ENCODE results near the gene GMDS.

Gene GMDS

DNA sequence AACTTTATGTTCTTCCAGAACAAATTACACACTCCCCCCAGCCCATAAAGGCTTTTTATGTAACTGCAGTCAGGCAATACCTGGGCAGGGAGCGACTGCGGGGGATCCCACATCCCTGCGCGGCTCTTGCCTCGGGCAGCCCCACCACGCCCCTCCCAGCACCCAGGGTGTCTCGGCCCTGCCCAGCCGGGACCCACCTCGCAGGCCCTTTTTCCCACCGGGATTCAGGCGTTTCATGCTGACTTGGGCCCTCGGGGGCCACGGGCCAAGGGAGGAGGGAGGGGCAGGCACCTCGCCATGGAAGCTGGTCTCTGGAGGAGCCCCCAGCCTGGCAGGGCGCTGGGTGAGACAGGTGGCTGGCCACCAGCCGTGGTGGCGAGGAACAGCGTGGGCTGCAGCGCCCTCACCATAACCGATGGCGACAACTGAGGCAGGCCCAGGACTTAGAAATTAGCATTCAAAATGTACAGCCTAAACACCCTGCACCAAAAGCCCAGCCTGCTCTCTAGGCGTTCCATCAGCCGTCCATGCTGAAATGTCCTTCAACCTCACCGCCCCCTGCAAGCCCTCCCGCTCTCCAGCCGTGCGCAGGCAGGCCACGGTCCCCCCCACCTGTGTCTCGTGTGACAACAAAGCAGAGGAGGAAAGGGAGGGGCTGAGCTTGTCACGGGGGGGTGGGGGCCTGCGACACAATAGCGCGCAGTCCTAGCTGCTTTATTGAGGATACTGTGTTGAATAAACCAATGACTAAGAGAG lies 650.8 kb downstream of the GMDS start:
- no peak overlapping the region for H2BK120ac ChIP-seq (ENCODE audit: low read depth, low read length)
- H3K4me1 ChIP-seq (ENCODE audit: control insufficient read depth, insufficient read depth, low read depth, low read length), result peaks cover 2% of the 10 kb centered on the region
- H3K36me3 ChIP-seq (ENCODE audit: control insufficient read depth in 1 of 2, insufficient read depth in 2 of 2, low read depth in 1 of 2, low read length in 2 of 2), result no peaks in the 10 kb centered on the region
- H2BK15ac ChIP-seq (ENCODE audit: low read depth, poor library complexity, severe bottlenecking), result no peak overlapping the region
- H3K27ac ChIP-seq (ENCODE audit: low read length, poor library complexity, severe bottlenecking), result no peak overlapping the region
- no peak overlapping the region for H3K4ac ChIP-seq (ENCODE audit: low read depth in 1 of 2, low read length in 2 of 2)
- 85% methylated on average over 28 of the region's 33 CpGs for WGBS
- H3K9me3 ChIP-seq (ENCODE audit: control insufficient read depth, low read length), result peaks cover 7% of the 10 kb centered on the region
- no peak overlapping the region for H3K18ac ChIP-seq (ENCODE audit: low read depth in 1 of 2, low read length in 2 of 2)
- no peak overlapping the region for H4K91ac ChIP-seq (ENCODE audit: low read length)
- H3K9ac ChIP-seq (ENCODE audit: low read length), result no peak overlapping the region
- H4K8ac ChIP-seq (ENCODE audit: low read length), result no peak overlapping the region
- H3K4me2 ChIP-seq (ENCODE audit: low read length, poor library complexity, severe bottlenecking), result no peak overlapping the region
- H2BK5ac ChIP-seq (ENCODE audit: low read depth, low read length, poor library complexity, severe bottlenecking), result no peak overlapping the region
- H3K4me3 ChIP-seq (ENCODE audit: insufficient read depth in 1 of 2, low read depth in 1 of 2, low read length in 2 of 2), result no peak overlapping the region
- H2AFZ ChIP-seq (ENCODE audit: low read depth, low read length), result no peak overlapping the region
- H3K14ac ChIP-seq (ENCODE audit: low read length in 2 of 2), result no peak overlapping the region
- no peak overlapping the region for H2BK12ac ChIP-seq (ENCODE audit: low read length in 2 of 2)
- no peak overlapping the region for H2AK5ac ChIP-seq (ENCODE audit: low read length, severe bottlenecking)
- no peak overlapping the region for H3K23ac ChIP-seq (ENCODE audit: low read length in 2 of 2)
- H3K27me3 ChIP-seq (ENCODE audit: control insufficient read depth in 1 of 2, insufficient read depth in 1 of 2, low read length in 2 of 2), result peaks cover 42 to 78% of the 10 kb centered on the region in 2 experiments
- no peaks in the 10 kb centered on the region for H3K79me1 ChIP-seq (replicated peaks; ENCODE audit: low read length, poor library complexity, severe bottlenecking)
- no peak for DNase-seq

DNA sequence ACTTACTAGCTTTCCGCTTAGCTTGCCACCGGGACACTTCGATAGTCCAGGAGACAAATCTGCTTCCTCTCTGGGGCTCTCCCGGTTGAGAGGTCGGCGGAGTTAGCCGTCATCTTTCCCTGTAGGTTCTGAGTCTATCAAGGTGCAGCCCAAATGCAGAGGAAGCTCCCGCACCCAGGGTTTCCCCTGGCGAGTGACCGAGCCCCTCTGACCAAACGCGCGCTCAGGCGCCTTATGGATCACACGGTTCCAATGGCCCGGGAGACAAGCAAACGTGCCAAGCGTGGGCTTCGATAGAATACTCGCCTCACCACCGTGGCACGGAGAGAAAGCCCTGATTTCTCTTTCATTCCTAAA lies 651.5 kb downstream of the GMDS start:
- Histone ChIP-seq H3K4me3 (ENCODE audit: insufficient read depth in 1 of 2, low read depth in 1 of 2, low read length in 2 of 2) (no peak overlapping the region), H3K36me3 (ENCODE audit: control insufficient read depth in 1 of 2, insufficient read depth in 2 of 2, low read depth in 1 of 2, low read length in 2 of 2) (no peaks in the 10 kb centered on the region), H4K8ac (ENCODE audit: low read length) (no peak overlapping the region), H2BK15ac (ENCODE audit: low read depth, poor library complexity, severe bottlenecking) (no peak overlapping the region), H3K79me1 (replicated peaks; ENCODE audit: low read length, poor library complexity, severe bottlenecking) (no peaks in the 10 kb centered on the region), H4K91ac (ENCODE audit: low read length) (no peak overlapping the region), H2BK12ac (ENCODE audit: low read length in 2 of 2) (no peak overlapping the region), H3K23ac (ENCODE audit: low read length in 2 of 2) (no peak overlapping the region), H2AK5ac (ENCODE audit: low read length, severe bottlenecking) (no peak overlapping the region), H3K4me1 (ENCODE audit: control insufficient read depth, insufficient read depth, low read depth, low read length) (peaks cover 2% of the 10 kb centered on the region), H2BK120ac (ENCODE audit: low read depth, low read length) (no peak overlapping the region), H3K9ac (ENCODE audit: low read length) (no peak overlapping the region), H3K9me3 (ENCODE audit: control insufficient read depth, low read length) (peaks cover 7% of the 10 kb centered on the region), H2AFZ (ENCODE audit: low read depth, low read length) (no peak overlapping the region), H3K18ac (ENCODE audit: low read depth in 1 of 2, low read length in 2 of 2) (no peak overlapping the region), H3K27me3 (ENCODE audit: control insufficient read depth in 1 of 2, insufficient read depth in 1 of 2, low read length in 2 of 2) (peaks cover 44 to 77% of the 10 kb centered on the region in 2 experiments), H3K4ac (ENCODE audit: low read depth in 1 of 2, low read length in 2 of 2) (no peak overlapping the region), H3K14ac (ENCODE audit: low read length in 2 of 2) (no peak overlapping the region), H3K4me2 (ENCODE audit: low read length, poor library complexity, severe bottlenecking) (no peak overlapping the region), H3K27ac (ENCODE audit: low read length, poor library complexity, severe bottlenecking) (no peak overlapping the region), H2BK5ac (ENCODE audit: low read depth, low read length, poor library complexity, severe bottlenecking) (no peak overlapping the region)
- DNase-seq, result no peak
- WGBS, result 93% methylated on average over 22 of the region's 22 CpGs

DNA sequence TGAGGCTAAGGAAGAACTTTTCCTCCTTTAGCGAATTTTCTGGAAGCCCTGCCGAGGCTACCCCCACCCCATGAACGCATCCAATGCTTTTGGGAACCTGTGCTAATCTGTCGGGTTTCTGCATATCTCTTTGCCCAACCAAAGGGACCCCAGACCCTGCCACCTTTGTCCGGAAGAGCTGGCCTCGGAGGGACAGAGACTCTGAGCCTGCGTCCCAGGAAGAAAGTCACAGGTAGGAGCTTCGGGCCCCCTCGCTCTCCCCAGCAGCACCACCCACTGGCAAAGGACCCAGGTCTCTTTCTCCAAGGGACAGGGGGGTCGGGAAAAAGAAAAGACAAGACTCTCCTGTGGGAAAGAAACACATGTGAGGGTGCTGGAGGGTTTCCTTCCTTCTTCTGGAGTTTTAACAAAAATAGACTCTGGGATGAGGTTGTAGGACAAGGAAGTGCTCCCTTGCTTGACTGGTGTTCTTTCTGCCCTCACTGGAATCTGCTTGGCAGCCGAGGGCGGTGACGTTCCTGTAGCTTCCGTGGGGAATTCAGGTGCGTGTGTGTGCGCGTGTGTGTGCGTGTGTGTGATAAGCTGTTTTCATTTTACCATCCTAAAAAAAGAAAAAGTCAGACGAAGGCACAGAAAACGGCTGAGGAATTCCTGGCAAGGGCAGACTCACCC lies 652.0 kb downstream of the GMDS start:
- Histone ChIP-seq H3K18ac (ENCODE audit: low read depth in 1 of 2, low read length in 2 of 2) (no peak overlapping the region), H2AK5ac (ENCODE audit: low read length, severe bottlenecking) (no peak overlapping the region), H2BK5ac (ENCODE audit: low read depth, low read length, poor library complexity, severe bottlenecking) (no peak overlapping the region), H3K27ac (ENCODE audit: low read length, poor library complexity, severe bottlenecking) (no peak overlapping the region), H3K9ac (ENCODE audit: low read length) (no peak overlapping the region), H2BK12ac (ENCODE audit: low read length in 2 of 2) (no peak overlapping the region), H2BK15ac (ENCODE audit: low read depth, poor library complexity, severe bottlenecking) (no peak overlapping the region), H3K4me2 (ENCODE audit: low read length, poor library complexity, severe bottlenecking) (no peak overlapping the region), H3K27me3 (ENCODE audit: control insufficient read depth in 1 of 2, insufficient read depth in 1 of 2, low read length in 2 of 2) (peaks cover 45 to 80% of the 10 kb centered on the region in 2 experiments), H2AFZ (ENCODE audit: low read depth, low read length) (no peak overlapping the region), H3K14ac (ENCODE audit: low read length in 2 of 2) (no peak overlapping the region), H2BK120ac (ENCODE audit: low read depth, low read length) (no peak overlapping the region), H3K4me3 (ENCODE audit: insufficient read depth in 1 of 2, low read depth in 1 of 2, low read length in 2 of 2) (no peak overlapping the region), H3K4me1 (ENCODE audit: control insufficient read depth, insufficient read depth, low read depth, low read length) (peaks cover 2% of the 10 kb centered on the region), H3K9me3 (ENCODE audit: control insufficient read depth, low read length) (peaks cover 7% of the 10 kb centered on the region), H3K23ac (ENCODE audit: low read length in 2 of 2) (no peak overlapping the region), H4K91ac (ENCODE audit: low read length) (no peak overlapping the region), H3K4ac (ENCODE audit: low read depth in 1 of 2, low read length in 2 of 2) (no peak overlapping the region), H4K8ac (ENCODE audit: low read length) (no peak overlapping the region), H3K79me1 (replicated peaks; ENCODE audit: low read length, poor library complexity, severe bottlenecking) (no peaks in the 10 kb centered on the region), H3K36me3 (ENCODE audit: control insufficient read depth in 1 of 2, insufficient read depth in 2 of 2, low read depth in 1 of 2, low read length in 2 of 2) (no peaks in the 10 kb centered on the region)
- DNase-seq, result no peak
- WGBS, result 91% methylated on average over 20 of the region's 20 CpGs

DNA sequence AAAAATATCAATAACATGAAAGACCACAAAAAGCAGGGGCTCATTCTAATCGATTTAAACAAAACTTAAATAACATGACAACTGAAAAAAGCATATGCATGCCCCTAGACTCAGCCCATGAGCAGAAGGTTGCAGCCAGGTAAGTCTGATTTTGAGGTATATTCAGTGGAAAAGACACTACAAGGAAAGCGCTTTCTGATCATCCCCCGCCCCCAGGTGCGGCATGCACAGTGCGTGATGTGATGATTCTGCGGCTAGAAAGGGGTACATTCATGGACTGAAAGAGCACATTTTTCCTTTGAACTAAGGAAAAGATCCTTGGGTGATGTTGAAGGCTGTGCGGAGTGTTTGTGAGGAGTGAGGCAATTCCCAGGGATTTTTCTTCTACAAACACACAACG lies 652.6 kb downstream of the GMDS start:
- 89% methylated on average over 7 of the region's 8 CpGs for WGBS
- Histone ChIP-seq H2BK12ac (ENCODE audit: low read length in 2 of 2) (no peak overlapping the region), H3K23ac (ENCODE audit: low read length in 2 of 2) (no peak overlapping the region), H2BK5ac (ENCODE audit: low read depth, low read length, poor library complexity, severe bottlenecking) (no peak overlapping the region), H2AK5ac (ENCODE audit: low read length, severe bottlenecking) (no peak overlapping the region), H3K79me1 (replicated peaks; ENCODE audit: low read length, poor library complexity, severe bottlenecking) (no peaks in the 10 kb centered on the region), H3K4me1 (ENCODE audit: control insufficient read depth, insufficient read depth, low read depth, low read length) (peaks cover 2% of the 10 kb centered on the region), H3K27ac (ENCODE audit: low read length, poor library complexity, severe bottlenecking) (no peak overlapping the region), H4K8ac (ENCODE audit: low read length) (no peak overlapping the region), H3K36me3 (ENCODE audit: control insufficient read depth in 1 of 2, insufficient read depth in 2 of 2, low read depth in 1 of 2, low read length in 2 of 2) (no peaks in the 10 kb centered on the region), H3K18ac (ENCODE audit: low read depth in 1 of 2, low read length in 2 of 2) (no peak overlapping the region), H4K91ac (ENCODE audit: low read length) (no peak overlapping the region), H3K14ac (ENCODE audit: low read length in 2 of 2) (no peak overlapping the region), H3K4me3 (ENCODE audit: insufficient read depth in 1 of 2, low read depth in 1 of 2, low read length in 2 of 2) (no peak overlapping the region), H3K4ac (ENCODE audit: low read depth in 1 of 2, low read length in 2 of 2) (no peak overlapping the region), H3K4me2 (ENCODE audit: low read length, poor library complexity, severe bottlenecking) (no peak overlapping the region), H2AFZ (ENCODE audit: low read depth, low read length) (no peak overlapping the region), H2BK15ac (ENCODE audit: low read depth, poor library complexity, severe bottlenecking) (no peak overlapping the region), H3K9me3 (ENCODE audit: control insufficient read depth, low read length) (peaks cover 7% of the 10 kb centered on the region), H3K27me3 (ENCODE audit: control insufficient read depth in 1 of 2, insufficient read depth in 1 of 2, low read length in 2 of 2) (peaks cover 45 to 84% of the 10 kb centered on the region in 2 experiments), H2BK120ac (ENCODE audit: low read depth, low read length) (no peak overlapping the region), H3K9ac (ENCODE audit: low read length) (no peak overlapping the region)
- DNase-seq, result no peak

Data from mesenchymal stem cell (in vitro differentiated cells and primary cell).